Spleen (tissue), 7 donors: Measurements from ENCODE around the gene TECPR1.

ENCODE experiments used
- CTCF ChIP-seq, 11 experiments: fragments of 200-600 bp in 7 of 11; fragments of 450-650 bp in 4 of 11; sonication (generic) in 4 of 11; IDR thresholded peaks in 8 of 11; conservative IDR thresholded peaks in 3 of 11; 1 replicate in 7 of 11; 2 replicates in 4 of 11; pipeline versions ENCODE4 v1.4.0 to v1.8.0; 2016 to 2021; ENCODE audit warnings: antibody characterized with exemption in 11 of 11, inconsistent platforms in 4 of 11, mild to moderate bottlenecking in 1 of 11
- POLR2A ChIP-seq, 3 donors: fragments of 450-650 bp; IDR thresholded peaks; one replicate each; pipeline ENCODE4 v1.5.1; 2017; ENCODE audit warnings: antibody characterized with exemption in 3 of 3, mild to moderate bottlenecking in 1 of 3
- POLR2AphosphoS5 ChIP-seq, 3 donors: sonication (generic); formaldehyde crosslinking; IDR thresholded peaks; one replicate each; pipeline ENCODE4 v1.5.1; 2017; ENCODE audit warnings: antibody characterized with exemption in 3 of 3
- donor health status: DM: no; HTN: no; CAD: no; lungs with moderate emphysema.
- donor health status: DM: no; HTN: no; CAD: no.
- donor health status: DM: no; HTN: no; CAD: no.

- TF ChIP-seq POLR2A (IDR thresholded peaks at IDR 0.05) (no peak), CTCF (IDR thresholded peaks at IDR 0.05 in 8 of 11, conservative IDR thresholded peaks at IDR 0.05 in 3 of 11) (no peak), POLR2AphosphoS5 (IDR thresholded peaks at IDR 0.05) (no peak)
These were observed 2.5 kb upstream of the TECPR1 start for GRCh38 chr7:98254516-98254915.
